Transverse colon (tissue), 4 donors: ENCODE measurements around the gene DLG2. TPM values are rescaled to one million over a fixed set of nuclear protein-coding genes. Genes with fewer than 3 reads are reported as not detected.

ENCODE experiments used
- DNase-seq: peaks from one replicate; pipeline ENCODE4 v3.0.0-alpha.2; 2019
- H3K27ac ChIP-seq, 4 donors: fragments of 200-600 bp; sonication (generic); 2 replicates each; pipeline ENCODE4 v1.5.1; 2016 to 2018; ENCODE audit warnings: inconsistent platforms in 4 of 4
- H3K27me3 ChIP-seq: fragments of 200-600 bp; sonication (generic); 2 replicates; pipeline ENCODE4 v1.5.1; 2017; ENCODE audit warnings: inconsistent platforms
- H3K36me3 ChIP-seq, 4 donors: fragments of 200-600 bp; sonication (generic); 2 replicates each; pipeline ENCODE4 v1.5.1; 2017 to 2019; ENCODE audit warnings: inconsistent platforms in 4 of 4
- H3K4me1 ChIP-seq, 4 donors: fragments of 200-600 bp; sonication (generic); 2 replicates each; pipeline ENCODE4 v1.5.1; 2017 to 2020; ENCODE audit warnings: inconsistent platforms in 4 of 4
- H3K4me3 ChIP-seq, 4 donors: fragments of 200-600 bp; sonication (generic); 1 replicate in 1 of 4; 2 replicates in 3 of 4; pipeline versions ENCODE4 v1.5.1 to v1.6.1; 2017 to 2019; ENCODE audit warnings: inconsistent platforms in 4 of 4
- H3K9me3 ChIP-seq, 2 donors: fragments of 200-600 bp; sonication (generic); 2 replicates each; pipeline ENCODE4 v1.5.1; 2017 to 2019; ENCODE audit warnings: inconsistent platforms in 2 of 2
- CTCF ChIP-seq, 5 experiments: fragments of 200-600 bp in 3 of 5; fragments of 450-650 bp in 2 of 5; sonication (generic) in 3 of 5; IDR thresholded peaks; 1 replicate in 2 of 5; 2 replicates in 3 of 5; pipeline ENCODE4 v1.5.1; 2016 to 2017; ENCODE audit warnings: antibody characterized with exemption in 5 of 5, inconsistent platforms in 3 of 5, mild to moderate bottlenecking in 2 of 5, moderate library complexity in 1 of 5
- EP300 ChIP-seq: sonication (generic); formaldehyde crosslinking; IDR thresholded peaks from one replicate; pipeline ENCODE4 v1.6.1; 2017; ENCODE audit warnings: antibody characterized with exemption, low read depth
- POLR2A ChIP-seq: fragments of 450-650 bp; IDR thresholded peaks from one replicate; pipeline ENCODE4 v1.6.1; 2016; ENCODE audit warnings: antibody characterized with exemption, mild to moderate bottlenecking, moderate library complexity
- POLR2AphosphoS5 ChIP-seq, 3 donors: sonication (generic); formaldehyde crosslinking; IDR thresholded peaks; one replicate each; pipeline ENCODE4 v1.6.1; 2016; ENCODE audit warnings: antibody characterized with exemption in 3 of 3
- WGBS, 2 donors: methylation state at CpG; one replicate each; pipeline ENCODE4 v1.1.5; 2018; ENCODE audit warnings: low coverage in 1 of 2; 5-methylcytosine and 5-hydroxymethylcytosine counted together
- in situ Hi-C, 4 donors: fragments of 200-750 bp; cut with MboI; loops; one replicate each; pipeline versions ENCODE4 v1.15.0 to v1.15.1; 2017; ENCODE audit warnings: low sequenced_read_pairs in 3 of 4, low pct_ligation_motif_present in 1 of 4, low pct_unique_long_range_greater_than_20kb in 1 of 4
- intact Hi-C: fragments of 100-400 bp; cut with DNase I; formaldehyde crosslinking; loops from one replicate; pipeline ENCODE4 v1.15.1; 2023; ENCODE audit warnings: low total_unique reads
- total RNA-seq, 4 donors: library from RNA; depleted of rRNA; stranded (reverse); fragments of >200 nt; gene quantifications; one replicate each; pipeline ENCODE4 v1.1.0, GENCODE V29; 2016

The DLG2 gene
- total RNA-seq, 4 donors from 2014 or later = 1.9 to 28.3 (median 3.7) TPM

DNA sequence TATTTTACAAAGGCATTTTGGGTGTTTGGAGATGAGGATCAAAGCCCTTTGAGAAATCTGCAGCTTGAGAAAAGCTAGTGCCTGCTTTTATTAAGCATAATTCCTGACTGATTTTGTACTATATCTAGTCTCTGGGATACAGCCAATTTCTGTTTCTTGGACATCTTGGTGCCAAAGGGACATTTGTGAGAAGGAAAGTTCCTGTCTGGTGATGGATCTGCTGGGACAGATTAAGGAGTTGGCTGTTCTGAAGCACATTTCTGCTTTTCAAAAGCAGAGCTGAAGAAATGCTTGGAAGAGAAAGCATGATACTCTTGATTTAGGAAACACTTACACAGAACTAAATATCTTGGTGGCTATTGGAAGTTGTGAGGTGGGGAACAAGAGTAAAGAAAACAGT, 2086.4 kb downstream of the DLG2 start:
- no peak for TF ChIP-seq EP300
- no peak overlapping the region for H3K27ac ChIP-seq
- no peaks in the 10 kb centered on the region for H3K9me3 ChIP-seq

DNA sequence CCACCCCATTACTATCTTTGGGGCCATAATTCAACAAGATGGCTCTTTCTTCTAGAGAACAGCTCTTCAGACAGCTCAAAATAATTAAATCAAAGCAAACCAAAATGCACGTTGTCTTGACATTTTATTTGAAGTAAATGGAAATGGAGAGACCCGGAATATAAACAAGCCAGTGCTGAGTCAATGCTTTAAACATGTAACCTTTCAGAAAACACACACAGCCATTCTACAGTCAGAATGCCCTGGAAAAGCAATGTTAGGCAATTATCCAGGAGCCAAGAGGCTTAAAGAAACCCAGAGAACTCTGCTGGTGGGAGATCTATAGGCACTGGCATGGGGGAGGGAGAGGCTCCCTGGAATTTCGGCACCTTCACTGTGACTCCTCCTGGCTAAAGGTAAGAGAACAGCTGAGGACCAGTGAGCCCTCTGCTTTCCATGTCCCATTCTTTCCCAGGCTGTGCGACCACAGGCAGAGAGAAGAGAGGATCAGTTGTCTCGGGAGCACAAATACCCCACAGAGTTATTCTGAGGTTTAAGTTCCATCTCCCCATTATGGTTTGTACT, 2086.9 kb downstream of the DLG2 start:
- Histone ChIP-seq H3K36me3 (no peaks in the 10 kb centered on the region), H3K4me1 (no peaks in the 10 kb centered on the region), H3K4me3 (no peak overlapping the region), H3K9me3 (no peaks in the 10 kb centered on the region), H3K27me3 (no peaks in the 10 kb centered on the region), H3K27ac (no peak overlapping the region)
- intact Hi-C loops = no loop called here
- no peak for TF ChIP-seq POLR2A
- TF ChIP-seq CTCF (IDR thresholded peaks at IDR 0.05) = no peak
- no peak for TF ChIP-seq EP300
- TF ChIP-seq POLR2AphosphoS5 (IDR thresholded peaks at IDR 0.05) = no peak
- DNase-seq = no peak
- 38 to 62% methylated on average over 3 to 5 of the region's 5 CpGs for WGBS, 2 donors
- in situ Hi-C loops = no loop called here

More for the DNA sequence above, 2086.4 kb downstream of the DLG2 start:
- no peak overlapping the region for H3K4me3 ChIP-seq
- no peak for DNase-seq
- in situ Hi-C loops = no loop called here
- no peaks in the 10 kb centered on the region for H3K4me1 ChIP-seq
- no peaks in the 10 kb centered on the region for H3K36me3 ChIP-seq
- intact Hi-C loops = no loop called here
- no peaks in the 10 kb centered on the region for H3K27me3 ChIP-seq

- intact Hi-C loops (no loop called here), in situ Hi-C loops (no loop called here)
- Histone ChIP-seq H3K27ac (no peak overlapping the region), H3K9me3 (no peaks in the 10 kb centered on the region), H3K27me3 (no peaks in the 10 kb centered on the region), H3K36me3 (no peaks in the 10 kb centered on the region), H3K4me1 (no peaks in the 10 kb centered on the region), H3K4me3 (no peak overlapping the region)
- DNase-seq = no peak
- no peak for TF ChIP-seq EP300
- TF ChIP-seq CTCF (IDR thresholded peaks at IDR 0.05) = no peak
- no peak for TF ChIP-seq POLR2AphosphoS5 (IDR thresholded peaks at IDR 0.05)
- TF ChIP-seq POLR2A = no peak
- WGBS, 2 donors = 43 to 63% methylated on average over 1 of the region's 1 CpG
Measured at GRCh38 chr11:83538286-83538685, 2088.9 kb downstream of the DLG2 start.

GRCh38 chr11:83537131-83537610, 2090.0 kb downstream of the DLG2 start:
- WGBS, 2 donors = 89 to 100% methylated on average over 1 to 5 of the region's 5 CpGs
- Histone ChIP-seq H3K9me3 (no peaks in the 10 kb centered on the region), H3K27ac (no peak overlapping the region), H3K27me3 (no peaks in the 10 kb centered on the region), H3K4me1 (no peaks in the 10 kb centered on the region), H3K4me3 (no peak overlapping the region), H3K36me3 (no peaks in the 10 kb centered on the region)
- intact Hi-C loops = no loop called here
- in situ Hi-C loops = no loop called here
- no peak for DNase-seq
- no peak for TF ChIP-seq POLR2A
- no peak for TF ChIP-seq CTCF (IDR thresholded peaks at IDR 0.05)
- TF ChIP-seq EP300 = no peak
- TF ChIP-seq POLR2AphosphoS5 (IDR thresholded peaks at IDR 0.05) = no peak

DNA sequence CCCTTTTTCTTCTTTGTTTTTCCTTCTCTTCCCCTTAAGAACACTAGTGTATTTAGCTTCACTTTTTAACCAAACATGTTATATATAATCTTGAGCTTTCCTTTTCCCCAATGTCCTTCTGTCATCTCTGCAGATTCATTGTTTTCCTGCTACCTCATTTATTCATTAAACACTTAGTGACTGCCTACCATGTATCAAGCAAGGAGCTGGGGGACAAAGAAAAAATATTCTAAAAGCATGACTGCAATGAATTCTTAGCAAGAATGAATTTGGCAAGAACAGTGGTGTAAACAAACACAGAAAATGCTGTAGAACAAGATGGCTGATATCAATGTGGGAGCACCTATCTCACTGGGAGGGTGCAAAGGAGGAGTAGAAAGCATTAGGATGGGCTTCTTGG, 2094.0 kb downstream of the DLG2 start:
- Histone ChIP-seq H3K4me3 (no peak overlapping the region), H3K4me1 (no peaks in the 10 kb centered on the region), H3K36me3 (no peaks in the 10 kb centered on the region), H3K9me3 (no peaks in the 10 kb centered on the region), H3K27ac (no peak overlapping the region), H3K27me3 (no peaks in the 10 kb centered on the region)
- intact Hi-C loops (no loop called here), in situ Hi-C loops (no loop called here)
- DNase-seq = no peak
- TF ChIP-seq EP300 = no peak
- no peak for TF ChIP-seq POLR2AphosphoS5 (IDR thresholded peaks at IDR 0.05)
- TF ChIP-seq CTCF (IDR thresholded peaks at IDR 0.05) = no peak
- TF ChIP-seq POLR2A = no peak
